WI38 (cell line): ENCODE data around the gene CNIH2.

Source experiments
- H3K4me3 ChIP-seq: 2 replicates; pipeline ENCODE4 v1.5.1; 2011; ENCODE audit warnings: low read depth, mild to moderate bottlenecking, control low read depth, low read length
- TF ChIP-seq, protein P1 (sequence below): IDR thresholded peaks from 2 replicates; pipeline ENCODE4 v1.5.1; 2012; ENCODE audit warnings: low read depth, mild to moderate bottlenecking, control low read depth, low read length

The CNIH2 gene

DNA sequence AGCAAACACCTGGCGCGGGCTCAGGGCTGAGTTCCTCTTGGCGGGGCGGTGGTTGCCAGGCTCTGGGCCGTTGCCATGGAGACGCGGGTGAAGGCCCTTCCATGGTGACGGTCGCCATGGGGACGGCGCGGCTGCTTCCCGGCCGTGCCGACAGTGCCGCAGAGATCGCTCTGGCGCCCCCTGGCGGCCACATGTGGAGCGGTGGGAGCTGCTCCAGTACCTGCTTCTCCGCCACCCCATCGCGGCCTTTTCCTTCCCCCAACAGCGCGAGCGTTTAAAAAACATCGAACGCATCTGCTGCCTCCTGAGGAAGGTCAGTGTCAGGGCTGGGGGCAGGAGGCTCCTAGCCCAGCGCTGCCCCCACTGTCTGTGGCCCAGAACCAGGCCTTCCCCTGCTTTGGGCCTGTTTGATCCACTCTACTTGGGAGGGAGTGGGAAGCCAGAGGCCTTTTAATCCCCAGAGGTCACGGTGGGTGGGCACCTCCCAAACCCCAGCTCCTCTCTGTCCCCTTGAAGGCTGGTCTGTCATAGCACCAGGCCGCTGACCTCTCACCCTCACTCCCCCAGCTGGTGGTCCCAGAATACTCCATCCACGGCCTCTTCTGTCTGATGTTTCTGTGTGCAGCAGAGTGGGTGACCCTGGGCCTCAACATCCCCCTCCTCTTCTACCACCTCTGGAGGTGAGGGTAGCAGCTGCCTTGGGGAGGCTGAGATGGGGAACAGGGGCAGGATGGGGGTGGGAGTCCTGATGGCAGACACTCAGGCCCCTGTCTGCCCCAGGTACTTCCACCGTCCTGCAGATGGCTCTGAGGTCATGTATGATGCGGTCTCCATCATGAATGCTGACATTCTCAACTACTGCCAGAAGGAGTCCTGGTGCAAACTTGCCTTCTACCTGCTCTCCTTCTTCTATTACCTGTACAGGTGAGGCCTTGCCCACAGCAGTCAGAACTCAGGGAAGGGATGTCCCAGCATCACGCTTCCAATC is 4.8 kb downstream of the CNIH2 start:
- TF ChIP-seq, protein P1, sequence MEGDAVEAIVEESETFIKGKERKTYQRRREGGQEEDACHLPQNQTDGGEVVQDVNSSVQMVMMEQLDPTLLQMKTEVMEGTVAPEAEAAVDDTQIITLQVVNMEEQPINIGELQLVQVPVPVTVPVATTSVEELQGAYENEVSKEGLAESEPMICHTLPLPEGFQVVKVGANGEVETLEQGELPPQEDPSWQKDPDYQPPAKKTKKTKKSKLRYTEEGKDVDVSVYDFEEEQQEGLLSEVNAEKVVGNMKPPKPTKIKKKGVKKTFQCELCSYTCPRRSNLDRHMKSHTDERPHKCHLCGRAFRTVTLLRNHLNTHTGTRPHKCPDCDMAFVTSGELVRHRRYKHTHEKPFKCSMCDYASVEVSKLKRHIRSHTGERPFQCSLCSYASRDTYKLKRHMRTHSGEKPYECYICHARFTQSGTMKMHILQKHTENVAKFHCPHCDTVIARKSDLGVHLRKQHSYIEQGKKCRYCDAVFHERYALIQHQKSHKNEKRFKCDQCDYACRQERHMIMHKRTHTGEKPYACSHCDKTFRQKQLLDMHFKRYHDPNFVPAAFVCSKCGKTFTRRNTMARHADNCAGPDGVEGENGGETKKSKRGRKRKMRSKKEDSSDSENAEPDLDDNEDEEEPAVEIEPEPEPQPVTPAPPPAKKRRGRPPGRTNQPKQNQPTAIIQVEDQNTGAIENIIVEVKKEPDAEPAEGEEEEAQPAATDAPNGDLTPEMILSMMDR, result peak; percentile 77
- H3K4me3 ChIP-seq, result no peak overlapping the region

DNA sequence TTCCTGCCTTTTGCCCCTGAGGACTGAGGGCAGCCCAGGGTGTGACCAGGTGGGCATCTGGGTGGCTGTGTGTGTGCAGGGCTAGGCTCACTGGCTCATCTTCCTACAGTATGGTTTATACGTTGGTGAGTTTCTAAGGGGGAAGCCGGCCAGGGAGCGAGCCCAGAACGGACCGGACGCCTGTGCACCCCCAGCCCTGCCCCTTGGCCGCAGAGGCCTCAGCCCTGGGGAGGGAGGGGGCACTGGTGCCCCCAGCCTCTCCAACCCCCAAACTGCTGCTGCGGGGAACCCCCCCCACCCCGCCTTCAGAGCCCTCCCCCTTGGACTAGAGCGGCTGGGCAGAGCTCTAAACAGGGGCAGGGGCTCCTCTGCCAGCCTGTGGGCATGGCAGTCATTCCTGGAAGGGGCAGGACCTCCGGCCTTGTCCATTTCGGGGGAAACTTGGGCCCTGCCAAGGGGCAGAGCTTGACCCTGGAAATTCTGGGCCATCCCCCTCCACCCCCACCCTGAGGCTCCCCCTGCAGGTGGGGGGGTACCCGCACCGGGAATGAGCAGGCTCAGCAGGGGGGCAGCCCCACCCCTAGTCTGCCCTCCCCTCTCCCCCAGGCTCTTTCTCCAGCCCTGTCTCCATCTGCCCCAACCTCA is 5.6 kb downstream of the CNIH2 start:
- H3K4me3 ChIP-seq, result no peak overlapping the region
- TF ChIP-seq, protein P1, result no peak

DNA sequence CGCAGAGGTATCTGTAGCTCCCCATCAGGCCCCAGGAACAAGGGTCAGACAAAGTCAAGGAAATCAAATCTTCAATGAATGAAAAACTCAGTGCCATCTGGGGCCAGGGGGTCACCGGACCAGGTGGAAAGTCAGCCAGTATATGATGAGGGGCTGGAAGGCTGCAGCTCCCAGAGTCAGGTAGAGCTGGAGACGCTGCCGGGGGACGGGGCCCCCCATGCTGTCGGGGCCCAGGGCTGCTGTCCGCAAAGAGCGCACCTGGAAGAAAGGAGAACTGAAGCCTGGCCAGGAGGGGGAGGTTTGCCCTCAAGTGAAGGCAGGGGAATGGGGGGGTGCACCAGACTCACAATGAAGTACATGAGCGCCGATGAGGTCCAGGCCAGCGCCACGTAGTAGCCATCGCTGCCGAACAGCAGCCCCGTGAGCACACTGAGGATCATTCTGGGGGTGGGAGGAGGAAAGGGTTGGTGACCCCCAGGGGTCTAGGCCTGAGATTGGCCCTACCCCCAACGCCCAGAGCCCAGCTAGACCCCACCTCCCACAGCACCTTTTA is 6.6 kb downstream of the CNIH2 start:
- TF ChIP-seq, protein P1, result no peak

DNA sequence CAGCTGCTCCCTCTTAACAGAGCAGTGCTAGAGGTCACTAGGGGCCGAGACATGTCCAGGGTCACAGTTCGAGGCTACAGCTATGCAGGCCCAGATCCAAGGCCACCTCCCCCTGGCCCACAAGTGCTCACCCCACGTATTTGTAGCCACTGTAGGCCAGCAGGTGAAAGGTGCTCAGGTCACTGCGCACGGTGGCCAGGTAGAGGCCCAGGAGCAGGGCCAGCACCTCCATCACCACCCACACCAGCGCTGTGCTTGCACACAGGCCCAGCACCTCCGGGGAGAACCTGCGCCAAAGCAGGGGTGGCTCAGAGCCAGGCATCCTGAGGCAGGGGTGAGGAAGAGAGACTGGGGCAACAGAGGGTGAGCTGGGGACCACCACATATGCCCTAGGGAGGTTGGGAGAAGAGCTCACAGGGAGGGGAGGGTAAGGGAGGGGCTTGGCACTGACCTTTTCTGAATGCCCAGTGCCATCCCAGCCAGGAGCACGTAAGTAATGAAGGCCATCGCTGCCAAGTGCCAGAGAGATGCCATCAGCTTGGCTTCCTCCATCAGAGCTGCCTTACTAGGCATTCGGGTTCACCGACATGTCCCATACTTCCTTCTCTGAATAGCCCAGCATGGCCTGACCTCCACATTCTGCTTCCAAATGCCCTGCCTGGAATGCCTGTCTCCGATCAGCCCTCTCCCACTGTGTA is 7.4 kb downstream of the CNIH2 start:
- H3K4me3 ChIP-seq, result no peak overlapping the region
- TF ChIP-seq, protein P1, result no peak

More for the DNA sequence above, 6.6 kb downstream of the CNIH2 start:
- no peak overlapping the region for H3K4me3 ChIP-seq

DNA sequence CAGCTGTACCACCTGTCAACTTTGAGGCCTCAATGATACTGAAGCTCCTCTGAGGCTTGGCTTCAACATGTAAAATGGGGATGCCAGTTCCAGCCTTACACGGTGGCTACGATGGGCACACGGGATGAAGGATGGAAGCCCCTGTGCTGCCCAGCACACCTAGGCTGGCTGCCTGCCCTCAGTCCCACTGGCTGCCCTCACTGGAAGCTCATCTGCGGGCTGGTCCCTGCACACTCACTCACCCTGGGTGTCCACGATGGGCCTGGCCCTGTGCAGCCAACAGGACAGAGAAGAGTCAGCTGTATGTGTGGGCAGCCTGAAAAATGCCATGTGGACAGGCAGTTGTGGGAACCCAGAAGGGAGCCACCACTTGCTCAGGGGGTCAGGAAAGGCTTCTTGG is 8.7 kb downstream of the CNIH2 start:
- TF ChIP-seq, protein P1, result no peak
- H3K4me3 ChIP-seq, result no peak overlapping the region

DNA sequence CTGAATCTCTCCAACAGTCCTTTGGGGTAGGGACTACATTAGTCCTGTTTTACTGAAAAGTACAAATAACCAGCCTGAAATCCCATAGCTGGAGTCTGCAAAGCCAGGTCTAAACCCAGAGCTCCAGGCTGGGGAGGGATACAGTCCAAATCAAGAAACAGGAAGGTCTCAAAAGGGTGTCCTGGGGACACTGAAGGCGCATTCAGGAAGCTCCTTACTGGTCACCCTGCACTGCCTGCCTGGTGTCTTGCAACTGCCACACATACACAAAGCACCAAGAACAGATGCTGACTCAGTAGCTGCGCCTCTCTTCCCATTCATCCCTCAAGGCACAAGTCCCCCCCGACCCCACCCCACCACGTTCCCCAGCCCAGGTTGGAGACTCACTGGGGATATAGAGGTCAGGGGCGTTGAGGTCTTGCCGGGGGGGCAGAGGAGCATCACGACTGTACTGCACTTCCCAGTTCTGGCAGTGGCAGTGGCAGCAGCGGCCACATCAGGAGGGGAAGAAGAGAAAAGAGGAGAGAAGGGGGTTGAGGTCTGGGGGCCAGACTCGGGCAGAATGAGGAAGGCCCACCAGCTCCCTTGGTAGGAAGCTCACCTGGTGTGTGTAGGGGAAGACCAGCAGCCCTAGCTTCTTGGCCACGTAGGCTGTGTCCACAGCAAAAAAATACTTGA is 9.4 kb downstream of the CNIH2 start:
- peak overlapping the region; percentile 91 for H3K4me3 ChIP-seq
- TF ChIP-seq, protein P1, result no peak
